ENCODE measurements around the gene CTSH.

The CTSH gene

DNA sequence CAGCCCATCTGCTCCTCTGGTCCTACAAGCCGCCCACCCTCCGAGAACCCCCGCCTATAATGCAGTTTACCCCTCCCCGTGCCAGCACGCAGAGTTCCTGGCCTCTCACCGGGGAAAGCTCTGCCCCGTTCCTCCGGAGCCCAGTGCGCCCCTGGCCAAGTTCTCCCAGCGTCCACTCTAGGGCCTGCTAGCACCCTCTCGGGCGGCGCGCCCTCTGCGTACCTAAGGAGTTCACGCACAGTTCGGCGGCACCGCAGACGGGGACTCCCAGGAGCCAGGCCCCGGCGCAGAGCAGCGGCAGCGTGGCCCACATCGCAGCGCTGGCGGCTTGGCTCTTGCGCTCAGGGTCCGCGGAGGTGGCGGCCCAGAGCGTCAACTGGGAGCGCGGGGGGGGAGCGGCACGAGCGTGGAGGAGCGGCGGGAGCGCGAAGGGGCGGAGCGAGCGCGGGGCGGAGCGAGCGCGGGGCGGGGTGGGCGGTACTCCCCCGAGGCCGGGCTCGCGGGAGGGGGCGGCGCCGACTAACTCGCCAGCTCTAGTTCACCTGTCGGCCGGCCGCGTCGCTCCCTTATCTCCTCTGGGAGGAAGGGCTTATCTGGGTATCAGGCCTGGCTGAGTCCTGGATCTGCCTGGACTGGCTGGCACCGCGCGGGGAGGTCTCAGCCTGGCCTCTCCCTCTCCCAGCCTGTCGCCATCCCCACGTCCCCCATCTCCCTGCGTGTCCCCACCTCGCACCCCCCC is at the start of gene CTSH:
CTSH (minus strand) TSS at position 378 of the 739 bp plus-strand sequence; CDS start at position 313, 65 bp downstream.
- no peak for TF ChIP-seq CTCF (IDR thresholded peaks at IDR 0.05; ENCODE audit: low read depth, low read length)
- DNase-seq (ENCODE audit: low read depth in 2 of 2), result peak; percentile 18 to 21
- peak within 1 kb of the TSS; percentile 30 to 42 for H3K4me3 ChIP-seq (replicated peaks in 1 of 2; ENCODE audit: low read depth in 2 of 2, low read length in 2 of 2)

- TF ChIP-seq CTCF (IDR thresholded peaks at IDR 0.05; ENCODE audit: low read depth, low read length), result no peak
- H3K4me3 ChIP-seq (replicated peaks in 1 of 2; ENCODE audit: low read depth in 2 of 2, low read length in 2 of 2), result no peak overlapping the region
- no peak for DNase-seq (ENCODE audit: low read depth in 2 of 2)
These were observed 49.2 kb upstream of the CTSH start for GRCh38 chr15:78993931-78994530.

DNA sequence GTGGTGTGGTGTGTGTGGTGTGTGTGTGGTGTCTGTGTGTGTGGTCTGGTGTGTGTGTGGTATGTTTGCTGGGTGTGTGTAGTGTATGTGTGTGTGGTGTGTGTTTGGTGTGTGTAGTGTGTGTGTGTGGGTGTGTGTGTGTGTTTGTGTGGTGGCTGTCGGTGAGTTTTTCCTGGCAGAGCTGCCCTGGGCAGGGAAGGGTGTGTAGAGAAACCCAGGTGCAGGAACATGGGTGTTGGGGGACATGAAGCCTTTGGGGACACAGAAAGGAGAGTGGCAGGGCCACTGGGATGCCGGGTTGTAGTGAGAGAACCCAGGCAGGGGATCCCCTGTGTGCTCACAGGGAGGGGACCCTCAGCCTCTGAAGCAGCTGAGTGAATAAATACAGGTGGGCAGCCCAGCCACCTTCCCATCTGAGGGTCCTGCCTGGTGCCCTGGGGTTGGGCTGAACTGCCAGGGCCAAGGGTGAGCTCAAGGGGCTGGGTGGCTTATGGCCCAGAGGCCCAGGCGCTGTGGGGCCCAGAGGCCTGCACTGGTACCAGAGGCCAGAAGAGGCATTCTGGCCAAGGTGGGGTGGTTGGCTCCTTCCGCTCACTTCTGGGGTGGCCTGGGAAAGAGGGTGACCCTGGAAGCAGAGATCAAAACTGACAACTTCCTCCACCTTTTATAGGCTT is 48.5 kb upstream of the CTSH start:
- no peak for DNase-seq (ENCODE audit: low read depth in 2 of 2)
- no peak overlapping the region for H3K4me3 ChIP-seq (replicated peaks in 1 of 2; ENCODE audit: low read depth in 2 of 2, low read length in 2 of 2)
- TF ChIP-seq CTCF (IDR thresholded peaks at IDR 0.05; ENCODE audit: low read depth, low read length), result no peak

DNA sequence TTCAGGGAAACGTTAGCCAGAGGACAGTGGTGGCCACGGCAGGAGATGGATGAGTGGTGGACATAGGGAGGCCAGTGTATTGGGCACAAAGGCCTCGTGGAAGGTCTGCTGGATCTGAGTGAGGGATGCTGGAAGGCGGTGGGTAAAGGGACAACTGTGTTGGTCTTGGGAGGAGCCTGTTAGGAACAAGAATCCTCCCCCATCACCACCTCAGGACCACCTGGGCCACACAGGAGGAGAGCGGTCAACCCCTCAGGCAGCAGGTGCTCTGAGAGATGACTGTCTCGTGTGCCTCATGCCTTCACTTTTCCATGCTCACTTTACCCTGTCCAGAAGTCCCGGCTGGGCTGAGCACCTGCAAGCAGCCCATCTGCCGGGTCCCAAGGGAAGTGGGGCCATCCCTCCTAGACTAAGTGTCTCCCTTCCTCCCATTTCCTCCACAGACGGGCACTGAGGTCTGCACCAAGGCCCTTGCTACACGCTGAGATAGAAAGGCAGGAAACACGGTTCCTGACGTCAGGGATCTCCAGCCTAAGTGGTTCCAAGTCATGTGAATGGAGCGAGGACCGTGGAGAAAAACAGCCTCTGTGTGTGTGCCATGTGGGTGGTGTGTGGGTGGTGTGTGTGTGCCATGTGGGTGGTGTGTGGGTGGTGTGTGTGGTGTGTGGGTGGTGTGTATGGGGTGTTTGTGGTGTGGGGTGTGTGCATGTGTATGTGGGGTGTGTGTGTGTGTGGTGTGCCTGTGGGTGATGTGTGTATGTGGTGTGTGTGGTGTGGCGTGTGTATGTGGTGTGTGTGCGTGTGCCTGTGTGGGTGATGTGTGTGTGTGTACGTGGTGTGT is 47.8 kb upstream of the CTSH start:
- no peak overlapping the region for H3K4me3 ChIP-seq (replicated peaks in 1 of 2; ENCODE audit: low read depth in 2 of 2, low read length in 2 of 2)
- peak in 1 of 2 donors; percentile 42 for DNase-seq (ENCODE audit: low read depth in 2 of 2)
- TF ChIP-seq CTCF (IDR thresholded peaks at IDR 0.05; ENCODE audit: low read depth, low read length), result no peak

GRCh38 chr15:78991879-78992278 is 47.0 kb upstream of the CTSH start:
- no peak for TF ChIP-seq CTCF (IDR thresholded peaks at IDR 0.05; ENCODE audit: low read depth, low read length)
- DNase-seq (ENCODE audit: low read depth in 2 of 2), result no peak
- no peak overlapping the region for H3K4me3 ChIP-seq (replicated peaks in 1 of 2; ENCODE audit: low read depth in 2 of 2, low read length in 2 of 2)

DNA sequence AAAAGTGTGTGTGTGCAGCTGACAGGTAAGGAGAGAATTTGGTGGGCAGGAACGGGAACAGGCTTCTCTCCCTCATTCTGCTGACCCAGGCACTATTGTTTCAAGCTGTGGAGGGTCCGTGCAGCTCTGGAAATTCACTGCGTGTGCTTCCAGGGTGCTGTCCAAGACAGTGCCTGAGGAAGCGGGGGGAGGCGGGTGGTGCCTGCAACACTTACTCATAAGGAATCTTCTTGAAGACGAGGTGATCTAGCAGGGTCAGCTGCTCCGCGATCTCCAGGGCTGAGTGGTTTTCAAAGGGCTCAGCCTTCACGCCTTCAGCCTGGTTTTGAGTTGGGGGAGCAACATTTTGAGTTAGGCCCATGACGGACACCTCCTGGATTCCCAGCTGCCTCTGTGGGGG is 46.6 kb upstream of the CTSH start:
- DNase-seq (ENCODE audit: low read depth in 2 of 2), result no peak
- H3K4me3 ChIP-seq (replicated peaks in 1 of 2; ENCODE audit: low read depth in 2 of 2, low read length in 2 of 2), result no peak overlapping the region
- no peak for TF ChIP-seq CTCF (IDR thresholded peaks at IDR 0.05; ENCODE audit: low read depth, low read length)

All from cardiac fibroblast (primary cell).